GM19328 (cell line): ENCODE measurements around the gene DOCK9.
"Not testable (repeated sequence)": the region's sequence is repeated elsewhere in the genome, so short reads cannot be mapped to it uniquely, and the experiment has no call there.

Source experiments
- ATAC-seq: cut with Tn5 transposase; IDR thresholded peaks from one replicate; pipeline ENCODE4 v1.9.1; 2021; ENCODE audit warnings: mild to moderate bottlenecking, moderate library complexity; ENCODE audit not compliant: unreplicated experiment

The DOCK9 gene

DNA sequence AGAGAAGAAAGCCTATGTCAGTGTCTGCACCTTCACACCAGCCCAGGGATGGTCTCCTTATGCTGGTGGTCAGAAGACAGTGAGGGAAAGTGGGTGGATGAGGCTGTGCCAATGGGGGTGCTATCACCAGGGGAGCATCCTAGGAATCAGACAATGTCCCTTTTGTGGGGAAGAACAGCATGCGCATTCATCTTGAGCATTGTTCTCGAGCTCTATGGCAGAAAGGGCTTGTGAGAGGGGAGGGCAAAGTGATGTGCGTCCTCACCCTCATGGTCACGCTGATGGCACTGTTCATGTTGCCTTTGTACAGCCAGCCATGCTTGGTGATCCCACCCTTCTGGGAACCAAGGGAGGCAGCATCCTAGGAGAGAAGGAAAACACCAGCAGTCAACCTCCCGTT lies 56.1 kb downstream of the DOCK9 start:
- no peak for ATAC-seq

DNA sequence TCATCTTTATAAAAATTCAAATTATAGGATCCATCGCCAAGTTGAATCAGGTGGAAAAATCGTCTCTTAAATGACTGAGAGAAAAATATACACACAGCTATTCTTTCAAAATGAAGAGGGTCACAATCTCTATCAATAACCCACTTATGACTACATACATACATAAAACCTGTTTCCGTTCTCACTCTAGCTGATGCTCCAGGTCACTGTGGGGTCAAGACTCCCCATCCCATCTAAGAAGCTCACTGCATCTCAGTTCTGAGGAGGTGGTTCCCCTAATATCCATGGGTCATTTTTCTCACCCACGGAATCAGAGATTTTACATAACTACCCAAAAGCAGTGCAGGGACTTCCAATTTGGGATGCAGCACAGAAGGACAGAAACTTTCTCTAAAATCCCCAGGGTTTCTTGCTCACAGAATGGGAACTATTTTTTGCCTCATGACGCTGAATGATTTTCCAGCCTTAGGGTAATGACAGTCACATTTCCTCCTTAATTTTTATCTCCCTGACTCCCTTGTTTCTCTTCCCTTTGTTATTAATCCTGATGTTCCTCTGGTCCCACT lies 56.8 kb downstream of the DOCK9 start:
- no peak for ATAC-seq

DNA sequence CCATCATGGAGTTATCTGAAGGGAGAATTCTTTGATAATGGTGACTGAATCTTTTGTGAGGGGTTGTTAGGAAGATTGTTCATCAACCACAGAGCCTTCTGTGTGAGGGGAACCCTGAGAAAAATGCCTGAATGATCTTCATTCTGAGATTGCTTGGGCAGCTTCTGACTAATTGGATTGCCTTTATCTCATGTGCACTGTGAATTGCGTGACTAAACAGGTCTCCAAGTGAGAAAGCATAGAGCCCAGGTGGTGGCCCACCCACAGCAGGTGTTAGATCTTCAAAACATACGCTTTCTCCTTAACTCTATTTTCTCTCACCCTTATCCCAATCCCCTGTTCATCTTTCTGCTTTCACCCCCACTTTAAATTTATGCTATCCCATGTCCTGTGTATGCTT lies 58.3 kb downstream of the DOCK9 start:
- ATAC-seq, result no peak

DNA sequence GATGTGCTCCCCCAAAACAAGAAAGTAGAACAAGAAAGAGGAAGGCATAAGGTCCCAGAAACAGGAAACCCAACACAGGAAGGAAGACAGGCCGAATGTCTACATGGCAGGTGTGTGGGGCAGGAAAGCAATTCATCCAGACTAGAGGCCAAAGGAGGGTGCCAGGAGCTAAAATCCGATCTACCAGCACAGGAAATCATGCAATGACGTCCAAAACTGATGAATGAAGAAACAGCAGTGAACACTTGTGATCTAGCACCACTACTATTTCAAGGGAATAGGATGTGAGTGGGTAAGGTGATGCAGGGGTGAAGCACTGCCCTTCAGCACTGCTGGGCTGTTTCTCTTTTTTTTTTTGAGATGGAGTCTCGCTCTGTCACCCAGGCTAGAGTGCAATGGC lies 59.1 kb downstream of the DOCK9 start:
- ATAC-seq, result no peak

DNA sequence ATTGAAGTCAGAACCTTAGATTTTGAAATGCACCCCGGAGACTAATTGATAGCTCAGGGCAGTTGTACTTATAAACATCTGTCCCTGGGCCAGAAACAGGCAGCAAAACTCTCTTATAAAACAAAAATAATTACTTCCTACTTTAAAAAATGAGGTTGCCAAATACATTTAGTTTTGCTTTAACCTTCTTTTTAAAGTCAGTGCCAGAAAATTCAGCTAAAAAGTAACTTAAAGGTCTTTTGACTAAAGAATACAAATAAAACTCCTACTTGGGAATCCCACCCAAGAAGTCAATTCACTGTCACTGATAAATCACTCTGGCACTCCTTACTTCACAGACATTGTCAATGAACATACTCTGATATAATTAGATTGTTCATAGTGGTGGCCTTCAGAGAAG lies 60.7 kb downstream of the DOCK9 start:
- ATAC-seq, result no peak

DNA sequence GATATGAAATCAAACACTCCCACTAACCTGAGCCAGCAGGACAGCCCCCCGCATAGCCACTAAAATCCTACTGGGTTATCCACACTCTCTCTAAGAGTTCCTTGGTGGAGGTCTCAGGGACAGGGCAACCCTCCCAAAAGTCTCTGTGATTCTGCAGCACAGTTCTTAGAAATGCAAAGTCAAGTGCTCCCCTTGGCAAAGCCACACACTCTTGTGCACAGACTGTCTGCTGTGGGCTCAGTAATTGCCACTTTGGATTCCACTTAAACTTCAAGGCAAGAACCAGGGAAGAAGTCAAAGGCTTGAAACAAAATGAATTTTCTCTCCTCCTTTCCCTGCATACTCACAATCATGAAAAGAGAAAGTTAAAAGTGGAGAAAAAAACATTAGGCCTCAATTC lies 61.5 kb downstream of the DOCK9 start:
- ATAC-seq, result no peak

DNA sequence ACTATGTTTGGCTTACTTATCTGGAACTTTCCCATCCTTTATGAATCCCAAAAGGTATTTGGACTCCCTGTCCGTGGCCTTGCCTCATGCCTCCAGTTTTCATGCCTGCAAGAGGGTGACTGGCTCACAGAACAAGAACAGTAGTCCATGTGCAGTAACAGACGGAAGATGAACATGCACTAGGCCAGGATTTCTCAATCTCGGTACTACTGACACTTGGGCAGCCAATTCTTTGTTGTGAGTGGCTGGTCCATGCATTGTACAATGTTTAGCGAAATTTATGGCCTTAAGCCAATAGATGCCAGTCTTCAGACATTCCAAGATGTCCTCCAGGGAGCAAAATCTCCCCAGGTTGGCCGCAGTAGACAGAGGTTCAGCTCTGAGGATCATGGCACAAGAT lies 61.9 kb downstream of the DOCK9 start:
- no peak for ATAC-seq

GRCh38 chr13:98915563-98915962 lies 62.3 kb downstream of the DOCK9 start:
- no peak for ATAC-seq

- no peak for ATAC-seq
These were observed 64.1 kb downstream of the DOCK9 start for GRCh38 chr13:98913741-98914140.

- ATAC-seq, result no peak
These were observed 65.0 kb downstream of the DOCK9 start for GRCh38 chr13:98912846-98913245.

DNA sequence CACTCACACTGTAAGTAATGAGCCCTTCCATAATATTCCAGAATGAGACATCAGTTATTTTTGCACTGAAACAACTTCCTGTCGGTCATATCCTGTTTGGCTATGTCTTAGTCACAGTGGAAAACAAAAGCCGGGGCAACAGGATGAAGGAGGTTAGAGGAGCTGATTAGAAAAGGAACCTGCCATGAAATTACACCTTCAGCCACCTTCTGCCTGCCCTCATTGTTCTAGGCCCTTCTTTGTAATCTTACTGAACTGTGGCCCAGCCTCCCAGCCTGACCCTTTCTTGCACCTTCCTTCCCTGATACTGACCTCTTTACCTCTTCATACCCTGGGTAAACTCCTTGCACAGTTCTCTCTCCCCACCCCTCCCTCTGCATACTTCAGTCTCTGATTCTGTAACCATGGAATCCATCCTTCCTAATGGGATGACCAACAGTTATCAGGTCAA lies 67.3 kb downstream of the DOCK9 start:
- ATAC-seq, result no peak

GRCh38 chr13:98909016-98909415 lies 68.8 kb downstream of the DOCK9 start:
- ATAC-seq, result no peak

DNA sequence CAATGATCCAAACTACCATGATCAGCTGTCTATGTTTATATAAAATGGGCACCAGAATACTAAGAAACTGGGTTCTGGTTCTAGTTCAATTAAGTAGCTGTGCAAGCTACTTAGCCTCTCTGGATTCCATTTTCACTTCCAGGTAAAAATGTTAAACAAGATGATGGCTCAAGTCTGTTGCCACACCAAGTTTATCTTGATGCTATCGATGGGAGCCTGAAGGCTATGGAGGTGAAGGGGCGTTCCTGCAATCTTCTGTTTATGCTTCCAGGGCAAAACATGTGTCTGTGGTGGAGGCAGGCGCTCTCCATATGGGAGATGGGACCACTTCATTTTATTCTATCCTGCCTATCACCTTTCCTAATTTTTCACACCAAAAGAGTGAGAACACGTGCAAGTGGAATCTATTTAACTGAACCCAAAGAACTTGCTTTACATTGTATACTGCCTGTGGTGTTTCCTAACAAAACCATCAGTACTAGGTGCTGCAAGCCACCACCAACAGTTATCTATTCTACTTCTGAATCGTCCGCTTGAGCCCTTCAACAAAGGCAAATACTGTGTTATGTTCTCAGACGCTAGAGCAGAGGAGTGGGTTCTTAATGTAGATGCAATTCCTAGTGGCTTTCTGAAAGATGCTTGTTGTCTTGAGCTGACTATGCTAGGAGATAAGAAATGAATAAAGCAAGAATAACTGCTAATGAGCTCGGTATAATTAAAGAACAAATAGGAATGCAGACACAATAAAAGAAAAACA lies 70.9 kb downstream of the DOCK9 start:
- ATAC-seq, result no peak

- no peak for ATAC-seq
These were observed 72.7 kb downstream of the DOCK9 start for GRCh38 chr13:98905199-98905598.

GRCh38 chr13:98900442-98900841 lies 77.4 kb downstream of the DOCK9 start:
- ATAC-seq, result no peak

GRCh38 chr13:98897706-98898105 lies 80.2 kb downstream of the DOCK9 start:
- ATAC-seq, result no peak

GRCh38 chr13:98896868-98897144 lies 81.1 kb downstream of the DOCK9 start:
- no peak for ATAC-seq

- ATAC-seq, result no peak
These were observed 81.6 kb downstream of the DOCK9 start for GRCh38 chr13:98896083-98896867.

GRCh38 chr13:98894814-98895213 lies 83.0 kb downstream of the DOCK9 start:
- ATAC-seq, result not testable (repeated sequence)

- ATAC-seq, result no peak
These were observed 84.5 kb downstream of the DOCK9 start for GRCh38 chr13:98893371-98893770.

- no peak for ATAC-seq
These were observed 85.0 kb downstream of the DOCK9 start for GRCh38 chr13:98892821-98893220.

DNA sequence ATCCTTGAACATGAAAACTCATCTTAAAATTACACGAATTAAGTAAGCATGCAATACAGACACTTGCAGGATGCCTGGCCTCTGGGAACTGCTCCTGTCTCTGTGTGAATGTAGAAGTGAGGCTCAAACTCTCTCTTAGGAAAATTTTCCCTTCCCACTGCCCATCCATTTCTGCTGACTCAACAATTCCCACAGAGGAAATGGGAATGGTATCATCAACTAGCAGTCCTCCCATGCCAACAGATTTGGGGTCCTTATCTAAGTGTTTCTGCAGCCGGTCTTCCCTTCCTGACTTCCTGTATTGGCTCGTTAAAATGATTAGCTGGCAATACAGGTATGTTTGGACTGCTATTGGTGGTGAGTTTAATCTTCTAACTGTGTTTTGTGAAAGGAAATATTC lies 85.8 kb downstream of the DOCK9 start:
- ATAC-seq, result no peak
